Measurements from ENCODE around the gene AGPAT4.

The AGPAT4 gene

DNA sequence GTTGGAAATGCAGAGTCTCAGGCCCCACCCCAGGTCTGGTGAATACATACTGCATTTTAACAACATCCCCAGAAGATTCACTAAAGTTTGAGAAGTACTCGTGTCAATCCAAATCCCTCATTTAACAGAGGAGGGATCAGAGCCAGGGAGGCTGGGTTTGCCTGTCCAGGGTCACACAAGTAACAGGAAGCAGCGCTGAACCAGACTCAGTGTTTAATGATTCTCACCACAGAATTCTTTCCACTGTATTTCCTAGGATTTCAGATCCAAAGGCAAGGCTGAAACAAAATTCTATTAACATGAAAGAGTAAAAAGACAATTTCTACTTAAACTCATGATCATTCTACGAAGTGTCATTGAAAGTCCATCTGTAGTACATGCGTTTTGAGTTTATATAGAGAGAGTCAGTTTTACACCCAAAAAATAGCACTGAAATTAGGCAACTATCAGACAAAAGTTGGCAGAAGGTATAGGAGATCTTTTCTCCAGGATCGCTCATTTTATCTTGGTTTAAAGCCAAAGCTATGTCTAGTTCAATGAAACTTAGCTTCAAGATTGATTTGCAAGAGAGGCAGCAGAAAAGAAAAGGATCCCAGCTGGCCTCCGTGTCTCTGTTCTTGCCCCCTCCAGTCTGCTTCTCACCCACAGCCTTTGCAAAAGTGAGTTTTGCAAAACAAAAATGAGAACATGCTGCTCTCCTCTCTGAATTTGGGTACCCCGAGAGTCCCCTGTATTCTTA lies 6.0 kb upstream of the AGPAT4 start:
- DNase-seq, result peak; percentile 49

- DNase-seq, result no peak
These were observed 2.8 kb upstream of the AGPAT4 start for GRCh38 chr6:161276605-161277155.

DNA sequence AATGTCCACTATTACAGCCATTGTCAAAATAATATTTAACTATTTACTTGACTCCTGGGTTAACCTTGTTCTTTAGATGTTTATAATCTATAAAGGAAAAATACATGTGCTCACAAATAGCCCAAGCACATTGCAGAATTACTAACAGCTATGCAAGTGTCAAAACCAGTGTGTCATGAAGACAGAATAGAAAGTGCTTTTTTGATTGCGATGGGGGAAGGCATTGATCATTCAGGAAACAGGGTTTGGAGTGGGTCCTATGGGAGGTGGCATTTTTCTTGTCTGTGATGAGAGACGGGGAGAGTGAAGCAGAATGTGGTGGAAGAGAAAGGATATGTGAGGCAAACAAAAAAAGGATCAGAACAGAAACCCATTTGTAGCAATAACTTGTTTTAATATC lies 1.0 kb upstream of the AGPAT4 start:
- no peak for DNase-seq

- DNase-seq, result no peak
These were observed 612 bp upstream of the AGPAT4 start for GRCh38 chr6:161274488-161274858.

DNA sequence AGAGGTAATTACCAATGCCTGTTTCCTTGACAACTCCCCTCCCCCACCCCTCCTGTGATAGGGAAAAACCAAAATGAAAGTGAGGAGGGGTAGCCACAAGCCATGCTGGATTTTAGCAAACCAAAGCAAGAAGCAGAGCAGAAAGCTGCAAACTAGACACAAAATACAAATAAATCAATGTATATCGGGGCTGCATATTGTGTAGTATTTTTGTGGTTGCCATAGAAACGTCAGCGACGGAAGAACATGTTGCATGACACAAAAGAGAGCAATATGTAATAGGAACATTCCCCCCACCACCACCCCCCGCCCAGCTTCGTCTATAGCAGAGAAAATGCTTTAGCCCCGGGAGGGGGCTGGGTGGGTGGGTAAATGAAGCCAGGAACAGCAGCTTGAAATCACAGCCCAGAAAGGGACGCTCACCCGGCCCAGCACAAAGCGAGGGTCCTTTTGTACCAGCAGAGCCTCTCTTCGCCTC lies 548 bp downstream of the AGPAT4 start:
- DNase-seq, result peak; percentile 76

DNA sequence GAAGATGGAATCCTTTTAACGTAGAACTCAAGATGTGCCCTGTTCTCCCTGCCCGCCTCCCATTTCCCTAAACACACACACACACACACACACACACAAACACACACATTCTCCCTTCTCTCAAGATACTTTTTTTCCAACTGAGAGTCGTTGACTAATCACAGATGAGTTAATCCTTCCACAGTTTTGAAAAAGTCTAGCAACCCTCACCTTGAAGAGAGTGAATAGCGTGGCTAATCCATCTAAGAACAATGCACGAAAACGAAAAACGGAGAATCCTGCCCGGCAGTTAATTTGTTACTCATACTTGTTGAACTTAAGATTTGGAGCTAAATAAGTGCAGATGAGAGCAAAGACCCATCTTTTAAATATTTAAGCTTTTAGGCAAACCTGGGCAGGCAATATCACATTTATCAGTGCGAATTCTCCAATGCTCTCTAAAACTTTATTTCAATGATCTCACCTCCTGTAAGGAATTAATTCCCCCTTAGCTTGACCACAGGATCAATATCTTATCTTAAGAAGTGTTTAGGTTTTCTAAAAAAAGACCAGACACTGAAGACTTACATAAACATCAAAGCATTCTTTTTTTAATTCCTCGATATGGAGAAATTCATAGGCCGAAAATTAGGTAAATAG lies 1.1 kb downstream of the AGPAT4 start:
- no peak for DNase-seq

- DNase-seq, result no peak
These were observed 2.4 kb downstream of the AGPAT4 start for GRCh38 chr6:161271343-161272030.

- no peak for DNase-seq
These were observed 3.7 kb downstream of the AGPAT4 start for GRCh38 chr6:161270116-161270515.

DNA sequence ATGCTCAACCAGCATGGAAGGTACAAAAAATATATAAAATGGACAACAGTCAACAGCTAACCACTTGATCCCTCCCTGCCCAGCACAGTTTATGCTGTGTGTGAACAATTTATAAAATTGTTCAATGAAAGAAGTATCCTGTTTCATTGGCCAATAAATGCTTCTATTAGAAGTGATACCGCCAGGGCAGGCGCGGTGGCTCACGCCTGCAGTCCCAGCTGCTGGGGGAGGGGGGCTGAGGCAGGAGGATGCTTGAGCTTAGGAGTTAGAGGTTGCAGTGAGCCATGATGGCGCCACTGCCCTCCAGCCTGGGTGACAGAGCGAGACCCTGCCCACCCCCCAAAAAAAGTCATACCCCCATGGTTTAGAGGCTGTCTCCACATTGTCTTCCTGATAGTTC lies 4.6 kb downstream of the AGPAT4 start:
- DNase-seq, result no peak

- no peak for DNase-seq
These were observed 5.2 kb downstream of the AGPAT4 start for GRCh38 chr6:161268531-161269210.

- DNase-seq, result no peak
These were observed 7.2 kb downstream of the AGPAT4 start for GRCh38 chr6:161266513-161267230.

DNA sequence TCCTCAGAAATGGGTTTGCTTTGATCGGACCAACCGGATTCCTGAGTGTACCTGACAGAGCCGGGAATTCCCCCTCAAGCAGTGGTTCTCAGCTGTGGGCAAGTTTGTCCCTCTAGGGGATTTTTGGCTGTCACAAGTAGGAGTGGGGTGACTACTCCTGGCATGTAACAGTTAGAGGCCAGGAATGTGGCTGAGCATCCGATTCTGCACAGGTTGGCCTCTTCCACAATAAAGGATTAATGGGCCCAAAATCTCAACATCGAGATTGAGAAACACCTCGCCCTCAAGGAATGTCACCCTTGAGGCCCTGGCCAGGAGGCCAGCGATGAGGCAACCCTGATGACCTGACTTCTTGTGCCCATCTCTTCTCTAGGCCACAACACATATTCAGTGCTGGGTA lies 7.9 kb downstream of the AGPAT4 start:
- DNase-seq, result no peak

DNA sequence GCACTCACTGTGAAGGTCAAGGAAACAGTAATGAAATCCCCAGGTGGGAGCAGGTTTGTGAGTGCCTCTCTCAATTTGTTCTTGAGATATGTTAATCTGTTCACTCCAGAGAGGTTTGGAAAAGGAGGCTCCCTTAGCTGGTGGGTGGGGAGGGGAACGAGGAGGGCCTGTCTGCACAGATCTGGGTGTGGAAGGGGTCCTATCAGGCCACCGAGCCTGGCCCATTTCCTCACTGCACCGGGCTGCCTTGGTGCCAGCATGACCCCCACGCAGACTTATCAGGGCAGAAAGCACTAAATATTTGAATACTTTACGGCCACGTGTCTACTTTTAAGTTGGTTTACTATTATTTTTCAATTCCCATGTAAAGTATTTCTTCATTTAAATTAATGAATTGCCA lies 8.3 kb downstream of the AGPAT4 start:
- DNase-seq, result no peak

GRCh38 chr6:161264181-161264580 lies 9.7 kb downstream of the AGPAT4 start:
- DNase-seq, result no peak

GRCh38 chr6:161261816-161262215 lies 12.0 kb downstream of the AGPAT4 start:
- no peak for DNase-seq

GRCh38 chr6:161261325-161261724 lies 12.5 kb downstream of the AGPAT4 start:
- DNase-seq, result no peak

GRCh38 chr6:161259302-161259701 lies 14.6 kb downstream of the AGPAT4 start:
- no peak for DNase-seq

DNA sequence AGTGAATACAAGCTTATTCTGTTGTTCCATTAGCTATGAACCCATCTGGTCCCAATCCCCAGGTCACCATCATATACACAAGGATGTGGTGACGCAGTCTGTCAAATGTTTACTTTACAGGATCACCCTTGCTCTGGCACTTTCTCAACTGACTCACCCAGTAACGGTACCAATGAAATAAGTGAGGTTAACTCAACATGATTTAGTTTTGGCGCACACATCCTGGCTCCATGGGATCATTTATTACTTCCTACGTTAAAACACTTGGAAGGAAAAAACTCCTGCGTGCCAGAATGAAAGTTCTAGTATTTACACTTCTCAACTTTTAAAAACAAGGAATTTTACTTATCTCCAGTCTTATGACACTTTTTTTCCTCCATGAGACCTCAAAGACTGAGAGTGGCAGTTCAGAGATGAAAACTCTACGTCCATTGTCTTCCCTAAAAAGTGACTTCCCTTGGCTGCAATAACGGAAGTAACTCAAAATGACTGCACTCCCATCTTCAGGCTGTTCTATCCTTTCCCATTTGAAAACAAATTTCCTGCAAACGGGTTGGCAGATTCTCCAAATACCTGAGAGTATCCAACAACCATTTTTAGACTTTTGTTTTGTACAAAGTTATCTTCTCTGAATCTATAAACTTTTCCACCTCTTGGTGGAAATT lies 15.9 kb downstream of the AGPAT4 start:
- DNase-seq, result peak; percentile 58

GRCh38 chr6:161256407-161256806 lies 17.5 kb downstream of the AGPAT4 start:
- DNase-seq, result no peak

GRCh38 chr6:161255518-161255917 lies 18.3 kb downstream of the AGPAT4 start:
- DNase-seq, result no peak

GRCh38 chr6:161254464-161255253 lies 19.2 kb downstream of the AGPAT4 start:
- no peak for DNase-seq
